Measurements from ENCODE around the gene ALDH3B2. TPM values are rescaled to one million over a fixed set of nuclear protein-coding genes. Genes with fewer than 3 reads are reported as not detected.
"Not testable (repeated sequence)": the region's sequence is repeated elsewhere in the genome, so short reads cannot be mapped to it uniquely, and the experiment has no call there.

The ALDH3B2 gene
- polyA plus RNA-seq, 4 donors: 1.9 to 5.4 (median 2.3) TPM

DNA sequence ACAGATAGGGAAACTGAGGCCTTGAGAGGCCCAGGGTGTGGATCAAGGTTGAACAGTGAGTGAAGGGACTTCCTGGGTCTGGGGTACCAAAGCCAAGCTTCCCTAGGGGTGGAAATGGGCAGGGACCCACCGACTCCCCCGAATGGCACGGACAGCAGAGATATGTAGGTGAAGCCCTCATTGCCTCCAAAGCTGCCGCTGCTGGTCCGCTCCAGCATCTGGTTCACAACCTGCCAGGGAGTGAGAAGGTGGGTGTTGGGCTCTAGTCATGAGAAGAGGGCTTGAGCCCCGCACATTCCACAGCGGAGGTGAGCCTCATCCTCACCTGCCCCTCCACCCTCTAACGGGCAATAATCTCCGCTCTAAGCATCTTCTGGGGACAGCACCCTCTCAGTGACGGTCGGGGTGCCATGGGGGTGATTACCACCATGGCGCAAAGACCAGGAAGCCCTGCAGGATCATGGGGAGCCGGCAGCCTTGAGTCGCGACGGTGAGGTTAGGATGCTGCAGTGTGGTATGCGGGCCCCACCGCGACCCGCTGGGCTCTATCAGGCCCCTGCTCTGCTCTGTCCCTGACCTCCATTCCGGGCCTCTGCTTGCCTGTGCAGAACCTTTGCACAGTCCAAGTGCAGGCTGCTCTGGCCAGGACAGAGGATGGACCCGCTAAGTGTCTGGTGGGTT lies 10.8 kb downstream of the ALDH3B2 start:
- no peak for DNase-seq (ENCODE audit: low read depth in 4 of 4, low spot score in 2 of 4)

GRCh38 chr11:67662835-67663531 lies 11.4 kb downstream of the ALDH3B2 start:
- no peak for DNase-seq (ENCODE audit: low read depth in 4 of 4, low spot score in 2 of 4)

GRCh38 chr11:67662142-67662834 lies 12.1 kb downstream of the ALDH3B2 start:
- no peak for DNase-seq (ENCODE audit: low read depth in 4 of 4, low spot score in 2 of 4)

DNA sequence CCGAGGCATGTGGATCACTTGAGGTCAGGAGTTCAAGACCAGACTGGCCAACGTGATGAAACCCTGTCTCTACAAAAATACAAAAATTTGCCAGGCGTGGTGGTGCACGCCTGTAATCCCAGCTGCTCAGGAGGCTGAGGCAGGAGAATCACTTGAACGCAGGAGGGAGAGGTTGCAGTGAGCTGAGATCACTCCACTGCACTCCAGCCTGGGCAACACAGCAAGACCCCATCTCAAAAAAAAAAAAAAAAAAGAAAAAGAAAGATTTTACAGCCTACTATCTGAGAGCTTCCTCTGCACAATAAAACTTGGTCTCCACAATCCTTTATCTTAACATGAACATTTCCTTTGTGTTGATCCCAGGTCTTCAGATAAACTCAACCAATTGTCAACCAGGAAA lies 13.7 kb downstream of the ALDH3B2 start:
- DNase-seq (ENCODE audit: low read depth in 4 of 4, low spot score in 2 of 4): not testable (repeated sequence)

DNA sequence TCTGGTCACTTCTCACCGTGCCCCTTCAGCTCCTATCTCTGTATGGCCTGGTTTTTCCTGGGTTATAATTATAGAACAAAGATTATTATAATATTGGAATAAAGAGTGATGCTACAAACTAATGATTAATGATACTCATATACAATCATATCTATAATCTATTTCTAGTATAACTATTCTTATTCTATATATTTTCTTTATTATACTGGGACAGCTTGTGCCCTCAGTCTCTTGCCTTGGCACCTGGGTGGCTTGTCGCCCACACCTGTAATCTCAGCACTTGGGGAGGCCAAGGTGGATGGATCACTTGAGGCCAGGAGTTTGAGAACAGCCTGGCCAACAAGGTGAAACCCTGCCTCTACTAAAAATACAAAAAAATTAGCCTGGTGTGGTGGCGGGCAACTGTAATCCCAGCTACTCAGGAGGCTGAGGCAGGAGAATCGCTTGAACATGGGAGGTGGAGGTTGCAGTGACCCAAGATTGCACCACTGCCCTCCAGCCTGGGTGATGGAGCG lies 14.7 kb downstream of the ALDH3B2 start:
- not testable (repeated sequence) for DNase-seq (ENCODE audit: low read depth in 4 of 4, low spot score in 2 of 4)

- DNase-seq (ENCODE audit: low read depth in 4 of 4, low spot score in 2 of 4): no peak
Observed at GRCh38 chr11:67657300-67657699, 17.1 kb downstream of the ALDH3B2 start.

- DNase-seq (ENCODE audit: low read depth in 4 of 4, low spot score in 2 of 4): no peak
Observed at GRCh38 chr11:67656278-67656922, 18.0 kb downstream of the ALDH3B2 start.

DNA sequence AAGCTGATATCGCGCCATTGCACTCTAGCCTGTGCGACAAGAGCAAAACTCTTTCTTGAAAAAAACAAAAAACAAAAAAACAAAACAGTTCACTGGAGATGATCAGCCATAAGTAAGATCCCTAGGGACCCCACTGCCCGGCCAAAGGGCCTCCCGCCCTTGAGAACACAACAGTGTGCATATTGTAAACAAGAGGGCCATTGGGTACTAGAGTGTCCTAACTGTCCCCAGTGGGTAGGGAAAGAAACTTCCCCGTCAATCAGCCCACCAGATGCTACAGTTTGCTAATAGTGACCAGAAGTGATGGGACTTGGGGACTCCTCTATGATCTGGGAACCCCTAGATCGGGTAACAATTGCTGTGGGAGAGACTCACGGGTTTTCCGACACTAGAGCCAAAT lies 20.2 kb downstream of the ALDH3B2 start:
- DNase-seq (ENCODE audit: low read depth in 4 of 4, low spot score in 2 of 4): no peak

GRCh38 chr11:67652965-67653845 lies 21.2 kb downstream of the ALDH3B2 start:
- DNase-seq (ENCODE audit: low read depth in 4 of 4, low spot score in 2 of 4): no peak

DNA sequence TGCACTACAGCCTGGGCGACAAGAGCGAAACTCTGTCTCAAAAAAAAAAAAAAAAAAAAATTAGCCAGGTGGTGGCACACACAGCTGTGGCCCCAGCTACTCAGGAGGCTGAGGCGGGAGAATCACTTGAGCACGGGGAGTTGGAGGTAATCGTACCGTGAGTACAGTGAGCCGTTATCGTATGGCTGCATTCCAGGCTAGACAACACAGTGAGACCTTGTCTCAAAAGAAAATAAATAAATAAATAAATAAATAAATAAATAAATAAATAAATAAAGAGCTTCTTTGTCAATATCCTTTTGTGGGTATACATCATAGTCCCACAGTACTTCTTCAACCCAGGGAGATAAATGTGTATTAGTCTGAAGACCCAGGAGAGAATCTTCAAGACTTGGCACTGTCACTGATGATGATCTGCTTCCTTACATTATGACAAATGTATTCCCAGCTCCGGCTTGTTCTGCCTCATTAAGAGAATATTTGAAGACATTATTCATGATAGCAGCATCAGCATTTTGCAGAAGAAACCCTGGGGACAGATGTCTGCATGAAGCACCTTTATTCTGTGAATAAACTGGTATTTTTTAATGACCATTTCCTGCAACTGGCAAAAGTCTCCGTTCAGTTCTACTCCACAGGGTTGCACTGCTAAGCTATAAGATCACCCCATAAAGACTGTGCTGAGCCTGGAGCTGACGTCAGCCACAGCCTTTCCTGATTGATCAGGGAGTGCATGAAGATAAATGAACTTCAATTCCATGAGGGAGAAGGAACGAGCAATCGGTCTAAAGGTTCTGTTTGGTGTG lies 22.2 kb downstream of the ALDH3B2 start:
- no peak for DNase-seq (ENCODE audit: low read depth in 4 of 4, low spot score in 2 of 4)

DNA sequence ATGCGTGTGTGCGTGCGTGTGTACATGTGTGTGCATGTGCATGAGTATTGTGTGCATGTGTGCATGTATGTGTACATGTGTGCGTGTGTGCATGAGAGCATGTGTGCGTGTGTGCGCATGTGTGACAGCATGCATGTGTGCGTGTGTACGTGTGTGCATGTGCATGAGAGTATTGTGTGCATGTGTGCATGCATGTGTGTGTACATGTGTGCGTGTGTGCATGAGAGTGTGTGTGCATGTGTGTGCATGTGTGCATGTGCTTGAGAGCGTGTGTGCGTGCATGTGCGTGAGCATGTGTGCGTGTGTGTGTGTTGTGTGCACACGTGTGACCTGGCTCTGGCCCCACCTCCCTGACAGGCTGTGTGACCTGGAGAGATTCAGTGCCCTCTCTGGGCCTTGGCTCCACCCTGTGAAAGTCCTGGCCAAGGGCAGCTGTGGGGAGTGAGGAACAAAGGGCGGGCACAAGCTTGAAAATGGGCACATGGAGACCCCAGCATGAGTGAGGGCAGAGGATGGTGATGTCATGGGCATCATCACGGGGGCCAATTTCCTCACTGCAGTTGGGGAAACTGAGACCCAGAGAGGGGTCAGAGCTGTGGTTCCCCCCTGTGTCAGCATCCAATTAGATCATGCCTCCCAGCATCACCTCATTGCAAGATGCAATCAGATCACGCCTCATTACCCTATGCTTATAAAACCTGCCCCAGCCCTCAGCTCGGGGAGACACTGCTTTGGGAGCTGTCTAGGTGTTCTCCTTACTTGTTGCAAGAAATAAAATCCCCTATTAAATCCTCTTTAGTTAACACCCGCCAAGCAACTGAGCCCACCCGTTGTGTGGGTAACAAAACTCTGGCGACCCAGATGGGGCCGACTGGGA lies 24.6 kb downstream of the ALDH3B2 start:
- DNase-seq (ENCODE audit: low read depth in 4 of 4, low spot score in 2 of 4): no peak

DNA sequence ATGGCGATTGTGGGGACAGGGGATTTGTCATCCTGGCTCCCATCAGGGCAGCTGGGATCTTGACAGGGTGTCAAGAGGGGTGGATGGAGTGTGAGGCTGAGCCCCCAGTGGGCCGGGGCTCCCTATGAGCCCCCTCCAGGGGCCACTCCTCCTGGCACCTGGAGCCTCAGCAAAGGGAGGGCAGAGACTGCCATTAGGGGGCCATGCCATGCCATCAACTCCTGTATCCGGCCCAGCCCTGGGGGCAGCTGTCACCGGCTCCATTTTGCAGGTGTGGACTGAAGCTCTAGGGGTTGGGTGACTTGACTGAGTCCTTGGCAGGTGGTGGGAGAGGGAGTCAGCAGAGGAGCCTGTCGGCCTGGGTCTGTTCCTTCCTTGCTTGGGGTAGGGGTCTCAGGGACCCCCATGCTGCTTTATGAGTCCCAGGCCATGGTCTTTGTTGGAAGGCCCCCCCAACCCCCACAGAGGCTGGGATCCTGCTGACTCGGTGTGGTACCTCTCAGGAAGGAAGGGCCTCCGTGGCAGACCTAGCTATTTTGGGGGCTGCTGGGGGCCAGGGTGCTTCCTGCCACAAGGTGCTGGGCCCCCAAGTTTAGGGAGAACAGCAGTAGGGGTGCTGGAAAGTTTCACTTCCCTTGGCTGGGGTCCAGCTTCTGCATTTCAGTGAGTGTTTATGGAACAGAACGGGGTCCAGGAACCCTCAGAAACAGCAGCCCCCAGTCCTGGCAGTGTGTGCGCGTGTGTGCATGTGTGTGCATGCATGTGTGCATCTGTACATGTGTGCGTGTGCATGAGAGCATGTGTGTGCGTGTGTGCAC lies 25.4 kb downstream of the ALDH3B2 start:
- no peak for DNase-seq (ENCODE audit: low read depth in 4 of 4, low spot score in 2 of 4)

DNA sequence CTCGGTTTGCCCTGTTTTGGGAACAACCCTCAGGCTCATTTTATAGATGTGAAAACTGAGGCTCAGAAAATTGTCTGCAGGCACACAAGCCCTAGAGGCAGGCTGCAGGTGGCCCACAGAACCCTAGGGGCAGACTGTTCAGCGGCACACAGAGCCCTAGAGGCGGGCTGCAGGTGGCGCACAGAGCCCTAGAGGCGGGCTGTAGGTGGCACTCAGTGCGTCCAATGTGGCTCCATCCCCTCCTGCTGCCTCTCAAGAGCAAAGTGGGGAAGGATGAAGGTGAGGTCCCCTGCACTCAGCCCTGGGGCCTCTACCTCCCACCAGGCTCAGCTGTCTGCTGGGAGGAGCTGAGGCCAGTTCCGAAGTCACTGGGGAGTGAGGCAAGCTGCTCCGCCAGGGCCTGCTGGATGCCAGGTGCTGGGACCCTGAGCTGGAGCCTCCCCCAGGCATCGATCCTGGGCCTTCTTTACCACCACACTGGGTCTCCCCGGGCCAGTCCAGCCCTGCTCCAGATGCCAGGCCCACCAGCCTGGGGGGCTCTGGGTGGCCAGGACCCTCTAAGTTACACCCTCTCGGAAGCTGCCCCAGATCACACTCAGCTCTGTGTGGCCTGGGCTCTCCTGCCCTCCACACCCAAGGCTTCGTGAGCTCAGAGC lies 26.2 kb downstream of the ALDH3B2 start:
- no peak for DNase-seq (ENCODE audit: low read depth in 4 of 4, low spot score in 2 of 4)

DNA sequence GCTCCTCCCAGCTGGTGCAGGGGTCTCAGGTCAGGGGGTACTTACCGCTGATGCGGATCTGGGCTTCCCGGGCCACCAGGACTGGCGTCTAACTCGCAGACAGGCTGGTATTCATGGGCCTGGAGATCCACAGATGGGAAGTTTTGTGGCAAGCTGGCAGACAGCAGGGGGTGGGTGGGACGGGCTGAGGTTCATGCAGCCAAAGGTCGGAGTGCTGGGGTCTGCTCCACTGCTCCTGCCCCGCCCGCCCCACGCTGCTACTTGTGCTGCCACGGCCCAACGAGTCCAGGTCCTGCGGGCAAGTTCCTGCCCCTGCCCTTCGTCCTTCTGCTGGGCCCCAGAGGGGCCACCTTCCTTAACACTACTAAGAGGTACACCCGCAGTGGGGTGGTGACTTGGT lies 27.0 kb downstream of the ALDH3B2 start:
- DNase-seq (ENCODE audit: low read depth in 4 of 4, low spot score in 2 of 4): no peak

DNA sequence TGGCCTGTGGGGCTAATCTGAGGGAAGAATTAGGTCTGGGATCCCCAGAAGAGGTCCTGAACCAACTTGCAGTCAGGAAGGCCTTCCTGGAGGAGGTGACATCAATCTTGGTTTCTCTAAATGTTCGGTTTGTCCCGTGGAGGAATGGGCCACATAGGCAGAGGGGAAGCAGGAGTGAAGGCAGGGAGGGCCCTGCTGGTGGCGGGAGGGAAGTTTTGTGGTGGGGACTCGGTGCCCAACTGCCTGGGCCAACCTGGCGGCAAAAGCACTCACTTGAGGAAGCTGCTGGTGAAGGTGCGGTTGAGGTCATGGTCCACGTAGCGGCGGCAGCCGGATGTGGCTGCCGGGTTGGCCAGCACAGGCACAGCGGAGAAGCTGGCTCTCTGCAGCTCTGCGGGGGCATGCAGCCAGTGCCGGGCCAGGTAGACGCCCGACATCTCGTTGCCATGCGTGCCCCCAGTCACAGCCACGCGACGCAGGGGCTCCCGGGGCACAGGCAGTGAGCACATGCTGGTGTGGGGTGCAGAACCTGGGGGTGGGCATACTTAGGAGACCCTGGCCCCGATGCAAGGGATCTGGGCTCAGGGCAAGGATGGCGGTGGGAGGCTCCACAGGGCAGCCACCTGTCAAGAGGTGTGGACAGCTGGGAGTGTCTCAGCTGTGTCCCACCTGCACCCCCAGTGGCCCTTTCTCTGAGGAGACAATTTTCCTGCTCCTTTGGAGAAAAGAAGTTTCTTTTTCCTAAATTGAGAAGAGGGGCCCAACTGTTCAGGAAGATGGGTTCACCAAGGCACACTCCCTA lies 27.7 kb downstream of the ALDH3B2 start:
- no peak for DNase-seq (ENCODE audit: low read depth in 4 of 4, low spot score in 2 of 4)

Measured in left renal cortex interstitium (tissue), 4 donors.